Suppressor macrophage (primary cell): ENCODE data around the gene DLL3.

ENCODE experiments used
- DNase-seq, 4 experiments: peaks; one replicate each; pipeline ENCODE4 v3.0.0-alpha.2; 2020 to 2022

Gene DLL3

GRCh38 chr19:39517432-39517831, 18.7 kb downstream of the DLL3 start:
- no peak for DNase-seq

DNA sequence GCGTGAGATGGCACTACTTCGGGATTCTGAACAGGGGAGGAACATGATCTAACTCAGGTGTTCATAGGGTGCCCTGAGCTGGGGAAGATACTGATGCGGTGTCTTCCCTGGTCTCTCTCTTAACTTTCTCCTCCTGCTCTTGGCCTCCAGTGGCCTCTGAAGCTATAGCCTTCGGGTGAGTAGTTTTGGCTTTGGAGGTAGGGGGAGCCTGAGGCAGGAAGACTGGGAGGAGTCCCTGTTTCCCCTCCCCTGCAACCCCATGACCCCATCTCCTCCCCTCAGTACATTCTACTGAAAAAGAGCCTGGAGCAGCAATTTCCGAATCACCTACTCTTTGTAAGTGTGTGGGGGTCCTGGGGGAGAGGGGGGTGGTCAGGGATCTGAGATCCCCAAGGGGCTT, 19.7 kb downstream of the DLL3 start:
- no peak for DNase-seq

GRCh38 chr19:39518975-39519374, 20.2 kb downstream of the DLL3 start:
- DNase-seq, result no peak

DNA sequence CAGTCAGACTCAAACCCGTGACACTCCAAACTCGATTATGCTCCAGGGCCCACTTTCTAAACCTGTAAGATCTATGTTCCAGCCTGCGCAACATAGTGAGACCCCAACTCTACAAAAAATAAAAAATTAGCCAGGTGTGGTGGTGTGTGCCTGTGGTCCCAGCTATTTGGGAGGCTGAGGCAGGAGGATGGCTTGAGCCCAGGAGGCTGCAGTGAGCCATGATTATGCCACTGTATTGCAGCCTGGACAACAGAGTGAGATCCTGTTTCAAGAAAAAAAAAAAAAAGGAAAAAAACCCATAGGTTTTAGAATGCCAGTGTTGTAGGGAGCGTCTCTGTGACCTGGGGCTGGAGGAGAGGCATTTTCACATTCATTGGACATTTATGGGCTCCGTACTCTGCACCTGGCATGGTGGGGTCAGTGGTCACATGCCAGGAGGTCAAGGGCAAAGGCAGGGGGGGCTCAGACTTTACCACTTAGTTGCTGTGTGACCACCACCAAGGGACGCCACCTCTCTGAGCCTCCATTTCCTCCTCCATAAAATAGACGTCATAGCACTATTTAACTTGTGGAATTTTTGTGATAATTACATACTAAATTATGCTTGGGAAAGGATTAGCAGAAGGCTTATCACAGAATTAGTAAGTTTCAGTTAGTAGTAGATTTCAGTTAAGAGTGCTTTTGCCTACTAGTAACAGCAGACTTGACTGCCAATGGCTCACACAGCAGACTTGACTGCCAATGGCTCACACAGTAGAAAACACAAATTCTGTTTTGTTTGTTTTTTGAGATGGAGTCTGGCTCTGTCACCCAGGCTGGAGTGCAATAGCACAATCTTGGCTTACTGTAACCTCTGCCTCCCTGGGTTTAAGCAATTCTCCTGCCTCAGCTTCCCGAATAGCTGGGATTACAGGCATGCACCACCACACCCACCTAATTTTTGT, 22.1 kb downstream of the DLL3 start:
- no peak for DNase-seq

- DNase-seq, result peak; percentile 73 to 90 (median 80)
Observed at GRCh38 chr19:39524495-39524894, 25.7 kb downstream of the DLL3 start.

GRCh38 chr19:39525205-39525604, 26.5 kb downstream of the DLL3 start:
- DNase-seq, result no peak

DNA sequence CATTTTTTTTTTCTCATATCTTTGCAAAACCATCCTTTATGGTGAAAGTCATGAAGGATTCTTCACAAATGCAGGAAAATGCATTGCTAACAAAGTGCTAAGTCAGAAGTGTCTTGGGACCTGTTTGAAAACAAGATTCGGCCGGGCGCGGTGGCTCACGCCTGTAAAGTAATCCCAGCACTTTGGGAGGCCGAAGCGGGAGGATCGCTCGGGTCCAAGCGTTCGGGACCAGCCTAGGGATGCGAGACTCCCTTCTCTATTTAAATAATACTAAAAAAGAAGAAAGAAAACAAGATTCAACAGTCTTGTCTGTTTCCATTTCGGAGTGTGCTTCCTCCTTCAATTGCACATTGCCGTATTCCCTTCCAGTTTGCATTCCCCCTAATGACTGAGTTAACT, 33.1 kb downstream of the DLL3 start:
- no peak for DNase-seq

DNA sequence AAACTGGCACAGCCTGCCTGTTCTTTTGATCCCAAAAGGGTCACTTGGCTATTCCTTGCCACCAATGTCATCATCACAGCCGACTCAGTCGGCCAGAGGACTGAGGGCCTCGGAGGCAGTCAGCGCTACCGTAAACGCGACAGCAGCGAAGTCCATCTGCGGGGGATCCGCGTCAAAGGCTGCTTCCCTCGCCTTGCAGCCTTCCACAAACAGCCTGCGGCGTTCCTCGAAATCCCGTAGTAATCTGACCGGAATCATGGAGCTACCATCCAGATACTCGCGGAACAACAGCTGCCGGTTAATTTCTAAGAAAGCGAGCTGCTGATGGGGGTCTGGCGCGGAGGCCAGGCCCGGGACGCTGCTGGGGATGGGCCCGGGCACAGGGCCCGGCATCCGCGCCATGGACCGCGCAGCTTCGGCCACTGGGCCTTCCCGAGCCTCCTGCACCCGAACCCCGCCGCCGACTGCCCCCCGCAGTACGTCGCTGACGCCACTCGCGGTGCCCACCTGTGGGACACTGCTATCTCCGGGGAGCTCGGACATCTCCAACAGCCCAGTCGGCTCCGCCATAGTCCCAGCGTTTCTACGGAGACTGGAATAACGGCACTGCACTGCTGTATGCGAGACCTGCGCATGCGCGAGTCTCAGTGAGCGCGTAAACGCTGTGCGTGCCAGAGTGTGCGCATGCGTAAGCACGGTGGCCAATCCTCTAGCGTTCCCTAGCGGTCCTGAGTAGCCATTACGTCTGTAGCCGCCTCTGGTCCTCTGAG, 33.7 kb downstream of the DLL3 start, which contains the start of gene EID2B:
TSS of gene EID2B (minus strand) at position 620 of the 770 bp plus-strand sequence. CDS start at position 570, 50 bp downstream.
- peak; percentile 98 to 100 (median 99) for DNase-seq

DNA sequence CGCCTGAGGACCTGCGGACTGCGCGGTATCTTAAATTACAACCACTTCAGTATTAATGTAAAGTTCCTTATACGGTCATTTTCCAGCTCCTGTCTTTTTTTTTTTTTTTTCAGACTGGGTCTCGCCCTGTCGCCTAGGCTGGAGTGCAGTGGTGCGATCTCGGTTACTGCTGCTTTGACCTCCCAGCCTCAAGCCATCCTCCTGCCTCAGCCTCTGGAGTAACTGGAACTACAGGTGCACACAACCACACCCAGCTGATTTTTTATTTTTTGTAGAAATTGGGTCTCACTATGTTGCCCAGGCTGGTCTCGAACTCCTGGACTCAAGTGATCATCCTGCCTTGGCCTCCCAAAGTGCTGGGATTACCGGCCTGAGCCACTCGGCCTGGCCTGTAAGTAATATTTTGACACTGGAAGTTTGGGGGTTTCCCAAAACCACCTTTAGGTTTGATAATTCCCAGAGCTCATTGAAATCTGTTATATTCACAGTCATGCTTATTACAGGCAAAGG, 34.3 kb downstream of the DLL3 start:
- no peak for DNase-seq

- no peak for DNase-seq
Observed at GRCh38 chr19:39533791-39534190, 35.0 kb downstream of the DLL3 start.

DNA sequence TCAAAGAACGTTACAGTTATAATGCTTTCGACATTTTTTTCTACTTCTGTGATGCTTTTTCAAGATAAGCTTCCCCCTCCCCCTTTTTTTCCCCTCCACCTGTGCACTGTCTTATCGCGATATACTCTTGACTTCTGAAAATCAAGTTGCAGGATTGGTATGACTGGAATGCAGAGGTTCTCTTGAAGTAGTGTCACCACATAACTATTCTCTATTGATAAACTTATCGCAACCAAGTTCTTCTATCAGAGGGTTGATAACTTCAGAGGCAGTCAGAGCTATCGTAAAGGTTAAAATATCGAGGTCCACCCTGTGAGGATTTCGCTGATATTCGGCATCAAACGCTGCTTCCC, 40.4 kb downstream of the DLL3 start:
- no peak for DNase-seq

DNA sequence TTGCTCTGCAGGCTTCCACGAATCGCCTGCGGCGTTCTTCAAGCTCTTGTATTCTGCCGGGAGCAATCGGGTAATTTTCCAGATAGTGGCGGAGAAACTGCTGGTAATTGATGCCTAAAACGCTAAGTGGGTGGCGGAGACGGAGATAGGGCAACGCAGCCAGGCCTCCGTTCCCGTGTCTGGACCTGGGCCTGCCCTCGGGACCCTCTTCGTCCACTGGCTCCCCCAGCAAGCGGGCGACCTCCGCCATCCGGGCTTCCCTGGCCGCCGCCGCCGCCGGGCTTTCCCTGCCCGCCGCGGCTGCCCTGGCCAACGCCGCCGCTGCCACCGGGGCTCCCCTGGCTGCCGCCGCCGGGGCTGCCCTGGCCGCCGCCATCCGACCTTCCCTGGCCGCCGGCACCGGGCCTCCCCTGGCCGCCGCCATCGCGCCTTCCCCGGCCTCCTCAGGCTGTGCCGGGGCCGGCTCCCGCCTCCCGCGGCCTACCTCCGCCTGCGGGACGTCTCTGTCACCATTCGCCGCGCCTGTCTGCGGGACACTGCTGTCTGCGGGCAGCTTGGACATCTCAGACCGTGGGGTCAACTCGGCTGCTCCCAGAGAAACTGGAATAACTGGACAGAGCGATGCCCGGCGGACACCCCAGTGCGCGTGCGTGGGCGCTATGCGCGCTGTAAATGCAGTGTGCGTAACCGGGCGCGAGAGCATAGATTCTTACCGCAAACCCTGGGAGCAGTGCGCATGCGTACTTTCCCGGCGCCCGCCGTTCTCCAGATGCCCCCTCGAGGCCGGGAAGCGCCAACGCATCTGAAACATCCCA, 41.0 kb downstream of the DLL3 start, which contains the start of gene EID2:
TSS of gene EID2 (minus strand) at position 644 of the 815 bp plus-strand sequence. CDS start at position 562, 82 bp downstream.
- peak; percentile 98 to 99 (median 98) for DNase-seq

GRCh38 chr19:39540333-39540673, 41.6 kb downstream of the DLL3 start:
- DNase-seq, result no peak

DNA sequence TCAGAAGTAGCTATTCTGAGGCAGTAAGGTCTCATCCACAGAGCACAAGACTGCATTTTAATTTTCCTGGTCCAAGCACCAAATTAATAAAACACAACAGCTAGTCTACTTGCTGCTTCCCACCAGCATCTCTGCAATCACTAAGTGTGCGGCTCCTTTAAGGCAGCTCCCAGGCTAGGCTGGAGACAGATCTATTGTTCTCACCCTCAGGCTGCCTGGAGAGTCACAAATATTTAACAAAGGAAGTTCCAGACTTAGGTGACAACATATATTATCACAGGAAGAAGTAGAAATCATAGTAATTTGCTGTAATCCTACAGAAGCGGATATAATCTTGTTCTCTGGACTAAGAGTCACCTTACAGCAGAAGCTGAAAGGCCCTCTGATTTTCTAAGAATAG, 43.5 kb downstream of the DLL3 start:
- no peak for DNase-seq

DNA sequence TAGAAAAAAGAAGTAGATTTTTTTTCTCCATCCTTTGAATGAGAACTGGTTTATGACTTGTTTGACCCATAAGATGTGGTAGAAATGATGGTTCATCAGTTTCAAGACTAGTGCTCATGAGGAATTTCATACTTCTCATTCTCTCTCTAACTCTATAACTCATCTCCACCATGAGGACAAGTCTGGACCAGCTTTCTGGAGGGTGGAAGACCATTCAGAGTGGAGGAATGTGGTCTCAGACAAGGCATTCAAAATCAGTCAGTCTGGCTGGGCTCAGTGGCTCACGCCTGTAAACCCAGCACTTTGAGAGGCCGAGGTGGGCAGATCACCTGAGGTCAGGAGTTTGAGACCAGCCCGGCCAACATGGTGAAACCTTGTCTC, 44.7 kb downstream of the DLL3 start:
- DNase-seq, result no peak

- DNase-seq, result no peak
Observed at GRCh38 chr19:39544226-39544903, 45.6 kb downstream of the DLL3 start.

DNA sequence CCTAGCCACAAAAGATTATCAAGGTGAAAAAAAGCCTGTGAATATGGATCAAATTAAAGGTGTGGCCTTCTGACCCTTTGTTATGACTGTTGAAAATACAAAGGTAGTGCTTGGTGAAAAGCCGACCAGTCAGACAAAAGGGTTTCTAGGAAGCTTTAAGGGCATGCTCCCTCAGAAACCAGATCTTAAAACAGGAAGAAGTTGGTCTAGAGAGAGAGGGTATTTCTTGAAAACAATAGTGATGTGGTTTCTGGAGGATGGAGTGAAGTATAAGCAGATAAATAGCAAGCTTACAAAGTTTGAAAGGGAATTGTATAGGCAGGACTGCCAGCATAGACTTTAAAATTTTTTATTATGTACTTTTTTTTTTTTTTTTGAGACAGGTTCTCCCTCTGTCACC, 46.2 kb downstream of the DLL3 start:
- DNase-seq, result no peak

DNA sequence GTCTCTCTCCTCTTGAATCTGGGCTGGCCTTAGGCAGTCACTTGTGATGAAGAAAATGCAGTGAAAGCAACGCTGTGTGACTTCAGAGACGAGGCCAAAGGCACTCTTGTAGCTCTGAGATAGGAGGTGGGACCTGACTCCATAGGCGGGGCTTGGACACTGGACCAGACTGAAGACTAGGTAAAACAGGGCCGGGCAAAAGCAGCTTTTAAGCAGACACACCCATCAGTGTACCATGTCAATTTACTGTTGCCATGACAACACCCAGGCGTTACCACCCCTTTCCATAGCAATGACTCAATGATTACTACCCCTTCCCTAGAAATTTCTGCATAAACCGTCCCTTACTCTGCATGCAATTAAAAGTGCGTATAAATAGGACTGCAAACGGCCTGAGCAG, 47.9 kb downstream of the DLL3 start:
- DNase-seq, result no peak

- DNase-seq, result no peak
Observed at GRCh38 chr19:39550197-39550596, 51.5 kb downstream of the DLL3 start.

GRCh38 chr19:39553082-39553652, 54.4 kb downstream of the DLL3 start:
- no peak for DNase-seq

DNA sequence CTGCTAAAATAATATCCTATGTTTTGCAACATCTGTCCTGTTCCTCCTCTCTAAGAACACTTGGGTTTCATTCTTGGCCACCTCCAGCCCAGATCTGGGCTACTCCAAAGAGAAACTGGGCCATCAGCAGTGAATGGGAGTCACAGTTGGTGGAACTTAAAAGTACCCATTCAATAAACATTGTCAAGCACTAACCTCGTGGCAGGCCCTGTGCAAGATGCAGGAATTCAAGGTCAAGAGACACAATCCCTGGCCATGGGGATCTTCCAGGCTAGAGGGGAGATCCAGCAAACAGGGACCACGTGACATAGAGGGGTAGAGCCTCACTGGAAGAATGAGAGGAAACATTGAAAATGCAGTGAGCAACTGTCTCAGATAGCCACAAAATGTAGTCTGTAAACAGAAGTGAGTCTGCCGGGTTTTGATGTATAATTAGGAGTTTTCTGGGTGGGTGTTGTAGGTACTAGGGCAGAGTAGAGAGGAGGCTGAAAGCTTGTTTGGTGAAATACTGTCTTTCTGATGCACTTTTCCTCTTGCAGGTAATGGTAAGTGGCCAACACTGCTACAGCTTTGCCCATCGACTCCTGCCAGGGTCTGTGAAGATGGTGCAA, 56.1 kb downstream of the DLL3 start:
- no peak for DNase-seq
